SH-SY5Y (cell line): ENCODE data around the gene GOLPH3.

Experiments
- GATA2 ChIP-seq: IDR thresholded peaks from 2 replicates; pipeline ENCODE4 v1.6.1; 2011; ENCODE audit warnings: mild to moderate bottlenecking, low read depth, low read length
- GATA3 ChIP-seq: IDR thresholded peaks from 2 replicates; pipeline ENCODE4 v1.6.1; 2011; ENCODE audit warnings: low read depth, mild to moderate bottlenecking, low read length, moderate library complexity

DNA sequence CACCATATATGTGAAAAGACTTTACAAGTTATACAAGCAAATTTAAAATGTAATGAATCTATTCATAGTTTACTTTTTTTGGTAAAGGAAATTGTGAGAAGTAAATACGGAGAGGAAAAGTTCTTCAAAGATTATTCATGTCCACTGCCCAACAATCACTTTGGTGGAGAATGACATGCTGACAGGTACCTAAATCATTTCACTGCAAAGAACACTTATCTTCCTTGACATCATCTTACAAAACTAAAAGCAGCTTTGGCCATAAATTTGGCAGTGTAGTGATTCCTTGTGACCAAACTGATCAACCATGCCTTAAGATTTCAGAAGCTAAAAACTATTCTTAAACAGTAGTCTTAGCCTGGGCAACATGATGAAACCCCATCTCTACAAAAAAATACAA is 42.5 kb downstream of the GOLPH3 start:
- TF ChIP-seq GATA2 (no peak), GATA3 (no peak)
